AG04449 (cell line): ENCODE results near the gene DISC1.

Source experiments
- CTCF ChIA-PET: fragments of 350-600 bp; formaldehyde crosslinking; extraction: SDS; loops from one replicate; lab custom pipeline; 2021; ENCODE audit warnings: antibody characterized with exemption; lab: Yijun Ruan, JAX
- POLR2A ChIA-PET: fragments of 400-600, 350-600 bp; formaldehyde crosslinking; extraction: SDS; loops from one replicate; lab custom pipeline; 2020; ENCODE audit warnings: antibody characterized with exemption, inconsistent platforms; lab: Yijun Ruan, JAX
- DNase-seq: peaks from one replicate; pipeline ENCODE4 v3.0.0-alpha.2; 2010; ENCODE audit warnings: low read depth, low spot score
- H3K4me3 ChIP-seq: 2 replicates; pipeline ENCODE4 v1.5.1; 2011; ENCODE audit warnings: low read depth, mild to moderate bottlenecking, control low read depth, low read length
- CTCF ChIP-seq: IDR thresholded peaks from one replicate; pipeline ENCODE4 v1.5.1; 2011; ENCODE audit warnings: mild to moderate bottlenecking, moderate library complexity, low read length, control low read depth, inconsistent platforms; ENCODE audit not compliant: insufficient read depth; ENCODE audit errors: missing control alignments

The DISC1 gene

GRCh38 chr1:231603598-231604275 lies 22.9 kb upstream of the DISC1 start:
- CTCF ChIA-PET, result interaction anchor here (0.8 to 8.0 kb wide), 9 partner anchors 13 to 387 kb away, joined by 3 to 87 read pairs (median 3); no protein-coding TSS in a partner anchor
- no peak for DNase-seq
- POLR2A ChIA-PET, result no interaction called here
- H3K4me3 ChIP-seq, result peak overlapping the region; percentile 60
- peak; percentile 42 for TF ChIP-seq CTCF

GRCh38 chr1:231604276-231604621 lies 22.3 kb upstream of the DISC1 start:
- DNase-seq, result no peak
- ChIA-PET POLR2A (no interaction called here), CTCF (interaction anchor here (1.0 to 8.0 kb wide), 5 partner anchors 13 to 289 kb away, joined by 3 to 87 read pairs (median 3); no protein-coding TSS in a partner anchor)
- no peak for TF ChIP-seq CTCF
- H3K4me3 ChIP-seq, result no peak overlapping the region

GRCh38 chr1:231605149-231606100 lies 21.2 kb upstream of the DISC1 start:
- DNase-seq, result no peak
- CTCF ChIA-PET, result interaction anchor here (1.1 to 8.0 kb wide), 11 partner anchors 7 to 378 kb away, joined by 3 to 87 read pairs (median 4); no protein-coding TSS in a partner anchor
- POLR2A ChIA-PET, result no interaction called here
- no peak overlapping the region for H3K4me3 ChIP-seq
- TF ChIP-seq CTCF, result no peak

- CTCF ChIA-PET, result interaction anchor here (0.6 to 8.0 kb wide), 10 partner anchors 9 to 392 kb away, joined by 3 to 87 read pairs (median 4); no protein-coding TSS in a partner anchor
- TF ChIP-seq CTCF, result no peak
- POLR2A ChIA-PET, result no interaction called here
- no peak overlapping the region for H3K4me3 ChIP-seq
- DNase-seq, result no peak
These were observed 19.9 kb upstream of the DISC1 start for GRCh38 chr1:231606712-231607111.

GRCh38 chr1:231610388-231610787 lies 16.2 kb upstream of the DISC1 start:
- POLR2A ChIA-PET, result no interaction called here

More at GRCh38 chr1:231610388-231610787, 16.2 kb upstream of the DISC1 start:
- TF ChIP-seq CTCF, result no peak
- no peak overlapping the region for H3K4me3 ChIP-seq
- CTCF ChIA-PET, result no interaction called here
- no peak for DNase-seq
